Activated naive CD4-positive, alpha-beta T cell treated with anti-CD3 and anti-CD28 coated beads, Interleukin-2, amount 50 U/mL, for 72 hours (primary cell): ENCODE measurements around the gene CCBE1. TPM values are rescaled to one million over a fixed set of nuclear protein-coding genes. Genes with fewer than 3 reads are reported as not detected.
"Not testable (repeated sequence)": the region's sequence is repeated elsewhere in the genome, so short reads cannot be mapped to it uniquely, and the experiment has no call there.

Source experiments
- ATAC-seq, 2 donors: fragments of 150-1000 bp; cut with Tn5 transposase; 2 replicates each; pipeline ENCODE4 v1.10.0; 2021; ENCODE audit warnings: mild to moderate bottlenecking in 2 of 2, moderate library complexity in 2 of 2
- DNase-seq, 2 donors: peaks; one replicate each; pipeline ENCODE4 v3.0.0; 2021 to 2022; ENCODE audit warnings: low spot score in 2 of 2
- H3K27ac Mint-ChIP-seq, 2 donors: one replicate each; pipeline ENCODE4 v1.8.0; 2022; ENCODE audit warnings: mild to moderate bottlenecking in 2 of 2, mixed read lengths in 2 of 2
- H3K36me3 Mint-ChIP-seq, 2 donors: one replicate each; pipeline ENCODE4 v1.8.0; 2022; ENCODE audit warnings: mixed read lengths in 2 of 2
- H3K9me3 Mint-ChIP-seq, 2 donors: one replicate each; pipeline ENCODE4 v1.8.0; 2022; ENCODE audit warnings: mixed read lengths in 2 of 2
- total RNA-seq, 2 donors: library from RNA; stranded (reverse); gene quantifications; one replicate each; pipeline ENCODE4 v1.2.3, GENCODE V29; 2022

CCBE1 gene
- total RNA-seq, 2 donors from 2014 or later, result 0.08 to 0.27 TPM

GRCh38 chr18:59650266-59650820, 46.9 kb downstream of the CCBE1 start:
- no peaks in the 10 kb centered on the region for H3K36me3 Mint-ChIP-seq
- no peak overlapping the region for H3K27ac Mint-ChIP-seq
- no peaks in the 10 kb centered on the region for H3K9me3 Mint-ChIP-seq
- no peak for DNase-seq
- no peak for ATAC-seq

GRCh38 chr18:59649591-59649990, 47.6 kb downstream of the CCBE1 start:
- Mint-ChIP-seq H3K36me3 (no peaks in the 10 kb centered on the region), H3K9me3 (no peaks in the 10 kb centered on the region), H3K27ac (no peak overlapping the region)
- no peak for DNase-seq
- ATAC-seq, result no peak

GRCh38 chr18:59648469-59648868, 48.8 kb downstream of the CCBE1 start:
- not testable (repeated sequence) for H3K27ac Mint-ChIP-seq, DNase-seq, H3K36me3 Mint-ChIP-seq, ATAC-seq, H3K9me3 Mint-ChIP-seq

GRCh38 chr18:59646963-59647307, 50.3 kb downstream of the CCBE1 start:
- Mint-ChIP-seq H3K9me3 (no peaks in the 10 kb centered on the region), H3K27ac (no peak overlapping the region), H3K36me3 (no peaks in the 10 kb centered on the region)
- no peak for ATAC-seq
- no peak for DNase-seq

GRCh38 chr18:59646228-59646962, 50.8 kb downstream of the CCBE1 start:
- H3K27ac Mint-ChIP-seq, result no peak overlapping the region
- no peaks in the 10 kb centered on the region for H3K9me3 Mint-ChIP-seq
- no peak for ATAC-seq
- H3K36me3 Mint-ChIP-seq, result no peaks in the 10 kb centered on the region
- no peak for DNase-seq

- DNase-seq (no peak), ATAC-seq (no peak)
- H3K9me3 Mint-ChIP-seq, result peaks cover 0 to 3% of the 10 kb centered on the region in 2 donors
- H3K27ac Mint-ChIP-seq, result no peak overlapping the region
- H3K36me3 Mint-ChIP-seq, result no peaks in the 10 kb centered on the region
Observed at GRCh38 chr18:59643740-59644139, 53.5 kb downstream of the CCBE1 start.

GRCh38 chr18:59640721-59641120, 56.5 kb downstream of the CCBE1 start:
- DNase-seq, result no peak
- H3K9me3 Mint-ChIP-seq, result peaks cover 0 to 3% of the 10 kb centered on the region in 2 donors
- H3K36me3 Mint-ChIP-seq, result no peaks in the 10 kb centered on the region
- H3K27ac Mint-ChIP-seq, result no peak overlapping the region
- ATAC-seq, result no peak

GRCh38 chr18:59639821-59640220, 57.4 kb downstream of the CCBE1 start:
- Mint-ChIP-seq H3K9me3 (peaks cover 0 to 3% of the 10 kb centered on the region in 2 donors), H3K27ac (no peak overlapping the region), H3K36me3 (no peaks in the 10 kb centered on the region)
- ATAC-seq (no peak), DNase-seq (no peak)

GRCh38 chr18:59639136-59639535, 58.1 kb downstream of the CCBE1 start:
- H3K27ac Mint-ChIP-seq, result no peak overlapping the region
- DNase-seq, result no peak
- no peaks in the 10 kb centered on the region for H3K36me3 Mint-ChIP-seq
- ATAC-seq, result no peak
- H3K9me3 Mint-ChIP-seq, result peaks cover 0 to 3% of the 10 kb centered on the region in 2 donors

- H3K36me3 Mint-ChIP-seq, result no peaks in the 10 kb centered on the region
- DNase-seq (no peak), ATAC-seq (no peak)
- no peak overlapping the region for H3K27ac Mint-ChIP-seq
- H3K9me3 Mint-ChIP-seq, result peaks cover 0 to 7% of the 10 kb centered on the region in 2 donors
Observed at GRCh38 chr18:59633961-59634485, 63.2 kb downstream of the CCBE1 start.

- Mint-ChIP-seq H3K36me3 (peaks cover 0 to 3% of the 10 kb centered on the region in 2 donors), H3K27ac (no peak overlapping the region), H3K9me3 (peaks cover 0 to 7% of the 10 kb centered on the region in 2 donors)
- DNase-seq (no peak), ATAC-seq (no peak)
Observed at GRCh38 chr18:59633317-59633716, 63.9 kb downstream of the CCBE1 start.

GRCh38 chr18:59631583-59632181, 65.5 kb downstream of the CCBE1 start:
- ATAC-seq (no peak), DNase-seq (no peak)
- Mint-ChIP-seq H3K27ac (no peak overlapping the region), H3K36me3 (peaks cover 0 to 4% of the 10 kb centered on the region in 2 donors), H3K9me3 (peaks cover 0 to 7% of the 10 kb centered on the region in 2 donors)

GRCh38 chr18:59629894-59630293, 67.3 kb downstream of the CCBE1 start:
- DNase-seq, result no peak
- Mint-ChIP-seq H3K27ac (no peak overlapping the region), H3K9me3 (peaks cover 0 to 7% of the 10 kb centered on the region in 2 donors), H3K36me3 (peaks cover 0 to 4% of the 10 kb centered on the region in 2 donors)
- ATAC-seq, result no peak

- ATAC-seq (no peak), DNase-seq (no peak)
- H3K27ac Mint-ChIP-seq, result no peak overlapping the region
- H3K9me3 Mint-ChIP-seq, result peaks cover 0 to 7% of the 10 kb centered on the region in 2 donors
- peaks cover 0 to 4% of the 10 kb centered on the region in 2 donors for H3K36me3 Mint-ChIP-seq
Observed at GRCh38 chr18:59628995-59629394, 68.2 kb downstream of the CCBE1 start.

- H3K27ac Mint-ChIP-seq, result no peak overlapping the region
- H3K36me3 Mint-ChIP-seq, result peaks cover 0 to 4% of the 10 kb centered on the region in 2 donors
- no peak for ATAC-seq
- H3K9me3 Mint-ChIP-seq, result peaks cover 0 to 7% of the 10 kb centered on the region in 2 donors
- no peak for DNase-seq
Observed at GRCh38 chr18:59627414-59627813, 69.8 kb downstream of the CCBE1 start.

GRCh38 chr18:59624369-59624765, 72.9 kb downstream of the CCBE1 start:
- H3K36me3 Mint-ChIP-seq, result peaks cover 0 to 4% of the 10 kb centered on the region in 2 donors

More at GRCh38 chr18:59624369-59624765, 72.9 kb downstream of the CCBE1 start:
- no peak for DNase-seq
- no peak for ATAC-seq
- peaks cover 0 to 3% of the 10 kb centered on the region in 2 donors for H3K9me3 Mint-ChIP-seq
- no peak overlapping the region for H3K27ac Mint-ChIP-seq
